Endodermal cell (in vitro differentiated cells): Measurements from ENCODE around the gene ABCC12. TPM values are rescaled to one million over a fixed set of nuclear protein-coding genes. Genes with fewer than 3 reads are reported as not detected.

Experiments
- DNase-seq: peaks from one replicate; pipeline ENCODE4 v3.0.0-alpha.2; 2017
- H3K27ac ChIP-seq: 2 replicates; pipeline ENCODE4 v1.5.1; 2013; ENCODE audit warnings: mild to moderate bottlenecking, low read depth, low read length, moderate library complexity
- H3K27me3 ChIP-seq: 2 replicates; pipeline ENCODE4 v1.6.1; 2013; ENCODE audit warnings: mild to moderate bottlenecking, low read length, moderate library complexity; ENCODE audit not compliant: insufficient read depth, control insufficient read depth, poor library complexity, severe bottlenecking
- H3K36me3 ChIP-seq: 2 replicates; pipeline ENCODE4 v1.7.0; 2013; ENCODE audit warnings: mild to moderate bottlenecking, low read length, moderate library complexity; ENCODE audit not compliant: control insufficient read depth, insufficient read depth
- H3K4me1 ChIP-seq: one replicate; pipeline ENCODE4 v1.7.0; 2013; ENCODE audit warnings: low read length; ENCODE audit not compliant: control insufficient read depth, insufficient read depth
- H3K4me3 ChIP-seq: 2 replicates; pipeline ENCODE4 v1.5.1; 2013; ENCODE audit warnings: mild to moderate bottlenecking, low read length, moderate library complexity
- H3K9ac ChIP-seq: 2 replicates; pipeline ENCODE4 v1.6.1; 2013; ENCODE audit warnings: mild to moderate bottlenecking, low read length, moderate library complexity; ENCODE audit not compliant: poor library complexity, severe bottlenecking; ENCODE audit errors: extremely low read depth
- H3K9me3 ChIP-seq: 2 replicates; pipeline ENCODE4 v1.6.1; 2013; ENCODE audit warnings: mild to moderate bottlenecking, low read length, moderate library complexity; ENCODE audit not compliant: control insufficient read depth
- H3K27ac Mint-ChIP-seq: 2 replicates; pipeline ENCODE4 v1.8.0; 2020; ENCODE audit warnings: mixed read lengths
- H3K27me3 Mint-ChIP-seq: 2 replicates; pipeline ENCODE4 v1.8.0; 2021; ENCODE audit warnings: mild to moderate bottlenecking, mixed read lengths; ENCODE audit not compliant: insufficient read depth
- H3K36me3 Mint-ChIP-seq: 2 replicates; pipeline ENCODE4 v1.8.0; 2020; ENCODE audit warnings: low read depth, mixed read lengths
- H3K4me1 Mint-ChIP-seq: 2 replicates; pipeline ENCODE4 v1.8.0; 2020; ENCODE audit warnings: mixed read lengths
- H3K4me3 Mint-ChIP-seq: 2 replicates; pipeline ENCODE4 v1.8.0; 2020; ENCODE audit warnings: mild to moderate bottlenecking, moderate library complexity, mixed read lengths
- H3K9me3 Mint-ChIP-seq: 2 replicates; pipeline ENCODE4 v1.8.0; 2020; ENCODE audit warnings: mild to moderate bottlenecking, mixed read lengths
- CTCF ChIP-seq: fragments of 200-600 bp; sonication (generic); conservative IDR thresholded peaks from 2 replicates; pipeline ENCODE4 v1.5.0; 2021; ENCODE audit warnings: antibody characterized with exemption, mild to moderate bottlenecking
- WGBS, 2 experiments: methylation state at CpG; one replicate each; pipeline versions ENCODE4 v1.1.5 to v1.1.7; 2013; ENCODE audit warnings: missing lambda C conversion rate in 2 of 2, mixed read lengths in 1 of 2; ENCODE audit not compliant: insufficient coverage in 1 of 2, insufficient read length in 1 of 2; 5-methylcytosine and 5-hydroxymethylcytosine counted together
- total RNA-seq, 2 donors: library from RNA; stranded (reverse); fragmentation: NEBNext Ultra II Directional in 1 of 2; extraction: Animal tissue kit (Norgen Biotek cat#: 25700) in 1 of 2; gene quantifications; 2 replicates in 1 of 2; 3 replicates in 1 of 2; pipeline ENCODE4 v1.2.1, GENCODE V29; 2021

The ABCC12 gene
- total RNA-seq, 2 donors from 2014 or later, result 0.35 to 1.2 TPM

- H3K36me3 ChIP-seq, result no peaks in the 10 kb centered on the region
- Mint-ChIP-seq H3K27me3 (no peaks in the 10 kb centered on the region), H3K27ac (no peak overlapping the region), H3K4me3 (no peak overlapping the region), H3K4me1 (peaks cover 16% of the 10 kb centered on the region), H3K36me3 (no peaks in the 10 kb centered on the region), H3K9me3 (no peaks in the 10 kb centered on the region)
- H3K9me3 ChIP-seq, result no peaks in the 10 kb centered on the region
- DNase-seq, result no peak
- no peaks in the 10 kb centered on the region for H3K27me3 ChIP-seq
- WGBS, 2 experiments, result 88% methylated on average over 1 to 2 of the region's 2 CpGs
- H3K4me3 ChIP-seq, result no peak overlapping the region
- H3K9ac ChIP-seq, result no peak overlapping the region
- no peak for TF ChIP-seq CTCF
- H3K27ac ChIP-seq, result no peak overlapping the region
- H3K4me1 ChIP-seq, result peaks cover 9% of the 10 kb centered on the region
Measured at GRCh38 chr16:48124266-48124665, 31.5 kb downstream of the ABCC12 start.

GRCh38 chr16:48123104-48123788 lies 32.5 kb downstream of the ABCC12 start:
- 80 to 85% methylated on average over 4 to 5 of the region's 5 CpGs for WGBS, 2 experiments
- Mint-ChIP-seq H3K27me3 (no peaks in the 10 kb centered on the region), H3K36me3 (no peaks in the 10 kb centered on the region), H3K4me3 (no peak overlapping the region), H3K9me3 (no peaks in the 10 kb centered on the region), H3K4me1 (peaks cover 12% of the 10 kb centered on the region), H3K27ac (no peak overlapping the region)
- H3K4me1 ChIP-seq, result peaks cover 9% of the 10 kb centered on the region
- H3K9me3 ChIP-seq, result no peaks in the 10 kb centered on the region
- H3K4me3 ChIP-seq, result no peak overlapping the region
- no peaks in the 10 kb centered on the region for H3K36me3 ChIP-seq
- DNase-seq, result no peak
- no peaks in the 10 kb centered on the region for H3K27me3 ChIP-seq
- H3K27ac ChIP-seq, result no peak overlapping the region
- TF ChIP-seq CTCF, result no peak
- H3K9ac ChIP-seq, result no peak overlapping the region

DNA sequence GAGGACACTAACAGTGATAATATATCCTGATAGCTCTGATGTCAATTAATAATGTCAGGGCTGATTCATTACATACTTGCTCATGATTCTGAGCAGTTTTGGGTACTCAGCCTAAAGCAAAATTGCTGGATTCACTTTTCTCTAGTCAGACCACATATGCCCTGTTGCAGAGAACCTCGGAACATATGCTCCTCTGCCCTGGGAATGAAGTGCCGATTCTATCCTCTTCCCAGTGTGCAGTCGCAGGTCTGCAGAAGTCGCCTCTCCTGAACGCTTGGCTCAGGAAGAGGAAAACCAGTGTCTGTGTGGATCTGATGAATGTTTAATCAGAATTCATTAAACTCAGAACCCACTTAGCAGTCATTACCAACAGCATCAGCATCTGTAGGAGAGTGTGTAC lies 34.5 kb downstream of the ABCC12 start:
- Mint-ChIP-seq H3K27me3 (no peaks in the 10 kb centered on the region), H3K27ac (no peak overlapping the region), H3K4me1 (peaks cover under 1% of the 10 kb centered on the region), H3K4me3 (no peak overlapping the region), H3K36me3 (no peaks in the 10 kb centered on the region), H3K9me3 (no peaks in the 10 kb centered on the region)
- Histone ChIP-seq H3K9ac (no peak overlapping the region), H3K27me3 (no peaks in the 10 kb centered on the region), H3K4me3 (no peak overlapping the region), H3K9me3 (no peaks in the 10 kb centered on the region), H3K4me1 (no peaks in the 10 kb centered on the region), H3K27ac (no peak overlapping the region), H3K36me3 (no peaks in the 10 kb centered on the region)
- 84 to 97% methylated on average over 3 to 5 of the region's 5 CpGs for WGBS, 2 experiments
- TF ChIP-seq CTCF, result no peak
- DNase-seq, result no peak
